ENCODE results near the gene UCHL3. TPM values are rescaled to one million over a fixed set of nuclear protein-coding genes. Genes with fewer than 3 reads are reported as not detected.
A peak's percentile ranks its signal among the peaks of the same experiment; 100 is the strongest.

The UCHL3 gene
- total RNA-seq, 1 donor from 2014 or later = 34.3 TPM

- no peak for DNase-seq (ENCODE audit: low read depth, low spot score)
- Mint-ChIP-seq H3K27ac (ENCODE audit: unreplicated experiment) (no peak overlapping the region), H3K4me3 (no peak overlapping the region), H3K4me1 (no peaks in the 10 kb centered on the region), H3K9me3 (peaks cover 14% of the 10 kb centered on the region), H3K27me3 (ENCODE audit: low read depth) (no peaks in the 10 kb centered on the region), H3K36me3 (ENCODE audit: low read depth) (peaks cover 13% of the 10 kb centered on the region)
- TF ChIP-seq CTCF (conservative IDR thresholded peaks at IDR 0.05) = no peak
These were observed 27.6 kb upstream of the UCHL3 start for GRCh38 chr13:75521956-75522355.

- peaks cover 21% of the 10 kb centered on the region for H3K36me3 Mint-ChIP-seq (ENCODE audit: low read depth)
- no peak for TF ChIP-seq CTCF (conservative IDR thresholded peaks at IDR 0.05)
- no peaks in the 10 kb centered on the region for H3K27me3 Mint-ChIP-seq (ENCODE audit: low read depth)
- no peak overlapping the region for H3K27ac Mint-ChIP-seq (ENCODE audit: unreplicated experiment)
- peaks cover 10% of the 10 kb centered on the region for H3K4me1 Mint-ChIP-seq
- H3K4me3 Mint-ChIP-seq = no peak overlapping the region
- DNase-seq (ENCODE audit: low read depth, low spot score) = no peak
- peaks cover 3% of the 10 kb centered on the region for H3K9me3 Mint-ChIP-seq
These were observed 19.0 kb upstream of the UCHL3 start for GRCh38 chr13:75530549-75530961.

GRCh38 chr13:75533861-75534260 is 15.7 kb upstream of the UCHL3 start:
- peaks cover 3% of the 10 kb centered on the region for H3K9me3 Mint-ChIP-seq
- TF ChIP-seq CTCF (conservative IDR thresholded peaks at IDR 0.05) = no peak
- H3K36me3 Mint-ChIP-seq (ENCODE audit: low read depth) = peaks cover 13% of the 10 kb centered on the region
- DNase-seq (ENCODE audit: low read depth, low spot score) = no peak
- H3K27me3 Mint-ChIP-seq (ENCODE audit: low read depth) = no peaks in the 10 kb centered on the region
- H3K4me3 Mint-ChIP-seq = no peak overlapping the region
- H3K27ac Mint-ChIP-seq (ENCODE audit: unreplicated experiment) = no peak overlapping the region
- peaks cover 31% of the 10 kb centered on the region for H3K4me1 Mint-ChIP-seq

- H3K4me1 Mint-ChIP-seq = peaks cover 34% of the 10 kb centered on the region
- no peaks in the 10 kb centered on the region for H3K9me3 Mint-ChIP-seq
These were observed 11.9 kb upstream of the UCHL3 start, which contains the start of gene COMMD6 for GRCh38 chr13:75537401-75538365. COMMD6 (minus strand) TSS chr13:75537841; CDS start chr13:75537805, 36 bp downstream.

GRCh38 chr13:75541287-75541686 is 8.3 kb upstream of the UCHL3 start:
- H3K27me3 Mint-ChIP-seq (ENCODE audit: low read depth) = no peaks in the 10 kb centered on the region
- peak overlapping the region; percentile 41 for H3K4me3 Mint-ChIP-seq
- H3K4me1 Mint-ChIP-seq = peaks cover 22% of the 10 kb centered on the region
- H3K9me3 Mint-ChIP-seq = no peaks in the 10 kb centered on the region
- H3K27ac Mint-ChIP-seq (ENCODE audit: unreplicated experiment) = no peak overlapping the region
- H3K36me3 Mint-ChIP-seq (ENCODE audit: low read depth) = no peaks in the 10 kb centered on the region
- DNase-seq (ENCODE audit: low read depth, low spot score) = no peak
- TF ChIP-seq CTCF (conservative IDR thresholded peaks at IDR 0.05) = no peak

More at GRCh38 chr13:75537401-75538365, 11.9 kb upstream of the UCHL3 start, which contains the start of gene COMMD6:
- peak; percentile 59 for DNase-seq (ENCODE audit: low read depth, low spot score)
- Mint-ChIP-seq H3K27ac (ENCODE audit: unreplicated experiment) (peak within 1 kb of the TSS; percentile 99), H3K36me3 (ENCODE audit: low read depth) (peaks cover 8% of the 10 kb centered on the region), H3K4me3 (peak within 1 kb of the TSS; percentile 95), H3K27me3 (ENCODE audit: low read depth) (no peaks in the 10 kb centered on the region)
- peak; percentile 32 for TF ChIP-seq CTCF (conservative IDR thresholded peaks at IDR 0.05)

All from neural crest cell (in vitro differentiated cells).